ENCODE measurements around the gene TMEM198. TPM values are rescaled to one million over a fixed set of nuclear protein-coding genes. Genes with fewer than 3 reads are reported as not detected.

Gene TMEM198
- total RNA-seq, 1 donor from 2014 or later, result 1.4 TPM

DNA sequence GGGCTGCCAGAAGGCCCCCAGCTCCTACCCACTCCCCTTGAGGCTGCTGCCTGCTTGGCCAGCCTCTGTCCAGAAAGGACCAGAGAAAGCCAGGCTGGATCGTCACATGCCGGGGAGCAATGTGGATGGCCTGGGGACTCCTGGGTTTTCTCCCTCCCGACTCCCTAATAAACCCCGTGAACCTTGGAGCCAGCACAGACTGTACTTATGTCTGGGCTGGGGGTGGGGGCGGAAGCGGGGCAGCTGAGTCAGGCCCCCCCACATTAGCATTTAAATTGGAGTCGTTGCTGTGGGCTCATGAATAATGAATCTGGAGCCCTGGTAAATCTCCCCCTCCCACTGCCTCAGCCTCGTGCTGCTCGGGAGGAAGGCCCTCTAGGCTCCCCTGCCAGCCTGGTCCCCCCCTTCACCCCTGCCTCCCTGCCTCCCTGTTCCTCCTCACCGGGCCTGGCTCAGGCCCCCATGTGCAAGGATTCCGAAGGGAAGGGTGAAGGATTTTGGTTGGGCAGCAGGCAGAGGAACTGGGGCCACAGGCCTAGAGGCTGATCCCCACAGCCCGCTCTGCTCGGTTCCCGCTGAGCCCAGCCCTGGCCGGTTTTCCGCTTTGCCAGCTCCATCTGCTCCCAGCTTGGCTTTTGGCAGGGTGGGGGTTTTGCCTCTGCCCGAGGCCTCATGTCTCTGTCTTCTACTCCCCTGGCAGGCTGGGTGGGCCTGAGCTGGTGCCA lies 36.9 kb upstream of the TMEM198 start:
- DNase-seq (no peak), ATAC-seq (no peak)

GRCh38 chr2:219507581-219508443 lies 36.0 kb upstream of the TMEM198 start:
- H3K27me3 ChIP-seq (ENCODE audit: low read depth), result peaks cover 39% of the 10 kb centered on the region
- no peaks in the 10 kb centered on the region for H3K9me3 ChIP-seq
- DNase-seq, result no peak
- intact Hi-C loops (cut with DNase I), result no loop called here
- peaks cover 16% of the 10 kb centered on the region for H3K4me1 ChIP-seq
- no peak for ATAC-seq
- peaks cover 46% of the 10 kb centered on the region for H3K36me3 ChIP-seq
- no peak overlapping the region for H3K4me3 ChIP-seq
- H3K27ac ChIP-seq, result no peak overlapping the region
- TF ChIP-seq CTCF (IDR thresholded peaks at IDR 0.05), result no peak

More for the DNA sequence above, 36.9 kb upstream of the TMEM198 start:
- Histone ChIP-seq H3K4me1 (peaks cover 16% of the 10 kb centered on the region), H3K4me3 (no peak overlapping the region), H3K9me3 (no peaks in the 10 kb centered on the region), H3K36me3 (peaks cover 52% of the 10 kb centered on the region), H3K27me3 (ENCODE audit: low read depth) (peaks cover 30% of the 10 kb centered on the region), H3K27ac (no peak overlapping the region)
- no peak for TF ChIP-seq CTCF (IDR thresholded peaks at IDR 0.05)
- intact Hi-C loops (cut with DNase I), result no loop called here

DNA sequence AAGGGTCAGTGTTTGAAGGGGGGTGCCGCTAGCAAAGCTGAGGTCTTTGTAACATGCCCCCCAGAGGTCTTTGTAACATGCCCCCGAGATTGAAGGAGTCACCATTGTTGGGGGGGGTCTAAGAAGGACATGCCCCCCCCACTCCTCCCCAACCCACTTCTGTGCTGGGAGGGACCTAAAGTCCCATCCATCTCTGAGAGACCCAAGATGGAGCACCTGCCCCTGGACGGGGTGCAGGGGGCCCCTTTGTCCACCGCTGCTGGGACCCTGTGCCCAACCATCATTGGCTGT lies 35.4 kb upstream of the TMEM198 start:
- Histone ChIP-seq H3K9me3 (no peaks in the 10 kb centered on the region), H3K27ac (no peak overlapping the region), H3K4me1 (peaks cover 16% of the 10 kb centered on the region), H3K27me3 (ENCODE audit: low read depth) (peaks cover 44% of the 10 kb centered on the region), H3K36me3 (peaks cover 40% of the 10 kb centered on the region), H3K4me3 (no peak overlapping the region)
- intact Hi-C loops (cut with DNase I), result no loop called here
- no peak for TF ChIP-seq CTCF (IDR thresholded peaks at IDR 0.05)
- ATAC-seq (no peak), DNase-seq (no peak)

DNA sequence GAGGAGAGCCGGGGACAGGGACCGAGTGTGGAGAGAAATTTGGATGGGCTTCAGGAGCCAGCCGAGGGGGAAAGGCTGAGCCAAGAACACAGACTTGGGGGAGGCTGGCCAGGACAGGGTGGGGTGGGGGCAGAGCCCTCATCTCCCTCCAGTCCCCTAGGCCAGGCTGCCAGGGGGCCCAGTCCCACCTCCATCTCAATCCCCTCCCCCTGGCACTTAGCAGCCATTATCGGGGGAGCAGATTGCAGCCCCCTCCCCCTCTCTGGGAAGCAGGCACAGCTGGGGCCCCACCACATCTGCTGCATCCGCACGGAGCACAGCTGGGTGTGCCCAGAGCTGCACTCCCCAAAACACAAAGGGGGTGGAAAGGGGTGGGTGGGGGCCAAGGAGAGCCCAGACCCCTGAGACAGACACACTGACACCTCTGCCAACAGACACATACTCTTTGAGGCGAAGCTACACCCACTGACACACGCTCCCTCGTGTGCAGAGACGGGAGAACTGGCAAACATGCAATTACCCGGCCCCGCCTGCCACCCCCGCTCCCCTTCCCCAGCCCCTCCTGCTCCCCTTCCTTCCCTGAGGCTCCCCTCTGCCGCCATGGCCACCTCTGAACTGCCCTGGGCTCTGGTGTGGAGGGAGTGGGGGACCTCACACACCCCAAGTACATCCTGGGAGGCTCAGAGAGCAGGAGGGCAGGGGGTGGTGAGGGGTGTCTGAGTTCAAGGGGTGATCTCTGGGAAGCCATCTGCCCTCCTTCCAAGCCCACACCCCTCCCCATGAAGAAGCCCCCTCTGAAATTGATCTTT lies 34.7 kb upstream of the TMEM198 start:
- peaks cover 32% of the 10 kb centered on the region for H3K36me3 ChIP-seq
- no peak overlapping the region for H3K4me3 ChIP-seq
- DNase-seq (no peak), ATAC-seq (peak; percentile 6 to 25)
- intact Hi-C loops (cut with DNase I), result no loop called here
- peaks cover 52% of the 10 kb centered on the region for H3K27me3 ChIP-seq (ENCODE audit: low read depth)
- TF ChIP-seq CTCF (IDR thresholded peaks at IDR 0.05), result no peak
- H3K27ac ChIP-seq, result no peak overlapping the region
- peaks cover 16% of the 10 kb centered on the region for H3K4me1 ChIP-seq
- no peaks in the 10 kb centered on the region for H3K9me3 ChIP-seq

GRCh38 chr2:219509780-219510511 lies 33.9 kb upstream of the TMEM198 start:
- ATAC-seq, result peak; percentile 79 to 80
- no peak overlapping the region for H3K27ac ChIP-seq
- peaks cover 24% of the 10 kb centered on the region for H3K36me3 ChIP-seq
- H3K27me3 ChIP-seq (ENCODE audit: low read depth), result peaks cover 60% of the 10 kb centered on the region
- no peaks in the 10 kb centered on the region for H3K9me3 ChIP-seq
- intact Hi-C loops (cut with DNase I), result no loop called here
- TF ChIP-seq CTCF (IDR thresholded peaks at IDR 0.05), result peak; percentile 60
- H3K4me1 ChIP-seq, result peaks cover 16% of the 10 kb centered on the region
- H3K4me3 ChIP-seq, result peak overlapping the region; percentile 28
- no peak for DNase-seq

Data from lower lobe of right lung (tissue), 2 donors.